HG03439 (cell line): ENCODE data around the gene DUOX1.

Experiments used
- ATAC-seq: cut with Tn5 transposase; IDR thresholded peaks from one replicate; pipeline ENCODE4 v1.9.1; 2021; ENCODE audit warnings: mild to moderate bottlenecking, moderate library complexity; ENCODE audit not compliant: unreplicated experiment

The DUOX1 gene

DNA sequence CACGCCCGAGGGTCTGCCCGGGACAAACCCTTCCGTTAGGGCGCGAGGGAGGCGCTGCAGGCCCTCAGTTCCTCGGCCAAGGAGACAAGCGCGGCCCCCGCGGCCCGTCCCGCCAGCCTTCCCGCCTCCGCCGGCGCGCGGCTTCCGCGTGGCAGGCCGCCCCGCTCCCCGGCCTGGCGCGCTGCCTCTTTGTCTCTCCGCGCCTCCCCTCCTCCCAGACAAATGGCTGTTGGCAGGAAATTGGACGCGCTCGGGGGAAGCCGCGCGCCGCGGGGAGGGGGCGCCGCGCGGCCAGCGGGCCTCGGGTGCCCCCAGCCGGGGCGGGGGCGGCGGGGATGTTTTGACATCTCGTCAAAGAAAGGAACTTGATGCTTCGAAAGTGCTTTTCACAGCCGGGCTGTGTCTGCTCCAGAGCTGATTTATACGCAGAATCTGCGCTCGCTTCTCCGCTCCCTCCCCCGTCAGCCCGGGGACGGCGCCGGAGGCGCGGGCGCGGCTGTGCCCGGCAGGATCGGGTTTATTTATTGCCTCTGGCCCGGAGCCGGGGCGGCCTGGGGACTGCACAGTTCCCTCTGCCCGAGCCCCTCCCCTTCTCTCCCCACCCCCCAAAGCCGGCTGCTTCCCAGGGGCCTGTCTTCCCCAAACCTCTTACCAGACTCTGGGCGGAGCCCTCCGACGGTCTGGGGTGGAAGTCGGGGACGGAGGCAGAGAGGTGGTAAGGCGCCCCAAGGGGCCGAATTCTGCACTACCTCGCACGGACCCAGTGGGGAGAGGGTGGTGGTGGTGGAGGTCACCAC, 37.2 kb downstream of the DUOX1 start:
- ATAC-seq: peak; percentile 86

DNA sequence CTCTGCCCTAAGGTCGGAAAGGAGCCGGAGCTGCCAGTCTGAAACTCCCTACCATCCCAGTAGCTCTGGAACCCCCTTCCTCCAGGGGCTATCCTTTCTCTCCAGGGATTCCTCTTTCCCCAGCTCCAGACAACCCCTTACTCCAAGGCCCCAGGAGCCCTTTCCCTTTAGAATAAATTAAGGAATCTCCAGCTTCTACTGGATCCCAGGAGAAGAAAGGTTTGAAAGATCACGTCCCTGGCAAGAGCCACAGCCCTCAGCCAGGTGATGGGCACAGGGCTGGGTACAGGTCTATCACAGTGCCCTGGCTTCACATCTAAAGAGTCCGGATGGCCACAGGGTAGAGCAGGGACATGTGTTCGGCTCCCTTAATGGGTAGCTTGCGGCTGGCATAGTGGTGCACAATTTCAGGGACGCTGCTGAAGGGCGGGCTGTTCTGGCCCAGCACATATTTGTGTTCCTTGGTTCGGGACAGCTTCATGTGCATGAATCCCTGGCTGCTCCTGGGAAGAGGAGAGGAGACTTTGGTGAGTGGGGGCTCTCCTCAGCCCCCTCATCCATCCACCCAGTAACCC, 37.9 kb downstream of the DUOX1 start:
- ATAC-seq: no peak

DNA sequence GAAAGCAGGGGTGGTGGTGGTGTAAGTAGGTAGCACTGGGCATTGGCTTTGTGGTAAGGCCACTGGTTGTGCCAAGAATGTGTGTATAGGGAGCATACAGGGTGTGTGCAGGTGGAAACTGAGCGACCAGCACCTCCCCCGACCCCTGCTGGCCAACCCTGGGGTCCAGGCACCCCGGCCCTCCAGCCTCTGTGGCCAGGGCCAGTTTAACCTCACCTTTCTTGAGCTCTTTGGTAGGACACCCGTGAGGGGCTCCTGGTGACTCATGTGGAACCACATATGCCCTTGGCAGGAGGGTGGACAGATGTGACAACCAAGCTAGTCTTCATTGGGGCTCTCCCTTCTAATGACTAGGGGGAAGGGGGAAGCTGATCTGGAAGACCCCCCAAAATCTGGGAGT, 38.5 kb downstream of the DUOX1 start:
- ATAC-seq: no peak

DNA sequence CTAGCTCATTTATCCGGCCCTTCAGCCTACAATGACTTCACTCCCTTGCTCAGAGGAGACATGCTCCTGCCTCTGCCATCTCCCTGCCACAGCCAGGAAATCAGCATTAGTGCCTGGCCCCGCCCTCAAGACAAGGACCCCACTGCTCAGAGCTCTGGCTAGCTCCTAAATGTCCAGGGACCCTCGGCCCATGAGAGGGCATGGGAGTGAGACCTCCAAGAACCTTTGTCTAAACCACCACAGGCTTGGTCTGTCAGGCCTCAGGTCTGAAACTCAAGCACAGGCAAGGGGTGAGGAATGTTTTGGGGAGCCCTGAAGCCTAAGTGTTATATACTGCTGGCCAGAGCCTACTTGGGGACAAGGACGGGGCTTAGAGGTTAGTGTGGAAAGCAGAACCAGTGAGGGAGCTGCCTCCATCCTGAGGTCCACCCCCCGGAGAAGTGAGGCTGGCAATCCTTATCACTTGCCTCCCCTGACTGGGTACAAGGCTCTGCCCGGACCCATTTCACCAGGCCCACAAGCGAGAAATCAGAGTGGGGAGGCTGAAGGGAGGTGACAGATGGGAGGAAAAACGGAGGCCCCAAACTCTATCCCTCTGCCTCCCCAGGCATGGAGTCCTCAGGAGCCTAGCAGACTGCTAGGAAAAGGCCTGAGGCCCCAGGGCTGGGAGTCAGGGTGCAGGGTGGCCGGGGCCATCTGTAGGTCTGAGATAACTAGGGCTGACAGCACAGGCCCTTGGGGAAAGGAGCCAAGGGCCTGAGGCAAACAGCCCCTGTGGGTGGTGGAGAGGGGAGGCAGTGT, 39.2 kb downstream of the DUOX1 start:
- no peak for ATAC-seq

DNA sequence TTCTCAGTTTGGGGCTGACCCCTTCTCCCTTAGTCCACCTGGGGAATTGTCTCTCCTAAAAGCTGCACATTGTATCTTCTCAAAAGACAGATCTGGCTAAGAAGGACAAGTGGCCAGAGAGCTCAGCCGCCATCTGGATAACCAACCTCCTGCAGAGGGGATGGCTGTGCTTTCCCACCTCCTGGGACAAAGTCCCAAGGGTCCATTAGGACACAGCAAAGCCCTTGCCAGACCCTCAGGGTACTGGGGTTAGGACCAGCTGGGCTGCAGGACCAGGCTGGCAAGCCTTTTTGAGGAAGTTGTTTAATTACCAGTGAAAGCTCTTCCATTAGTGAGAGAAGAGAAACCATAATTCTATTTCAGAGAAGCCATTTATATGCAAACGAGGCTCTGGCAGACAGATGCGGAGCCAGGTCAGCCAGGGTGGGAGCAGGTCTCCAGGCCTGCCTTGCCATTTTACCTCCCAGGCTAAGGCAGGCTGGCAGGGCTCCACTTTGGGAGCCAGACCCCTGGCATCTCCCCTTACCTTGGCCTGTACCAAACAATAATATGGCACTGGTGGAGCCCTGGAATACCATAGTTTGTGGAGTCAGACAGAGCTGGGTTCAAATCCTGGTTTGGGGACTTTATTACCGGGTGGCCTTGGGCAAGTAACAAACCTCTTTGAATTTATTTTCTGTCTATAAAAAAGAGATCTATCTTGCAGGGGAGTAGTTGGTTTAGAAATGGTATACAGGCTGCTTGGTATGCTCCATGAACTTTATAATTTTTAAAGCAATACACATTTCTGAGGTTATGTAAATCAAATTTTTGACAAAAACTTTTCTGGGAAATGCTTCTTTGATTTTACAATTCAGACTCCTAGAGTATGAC, 40.0 kb downstream of the DUOX1 start:
- ATAC-seq: no peak

DNA sequence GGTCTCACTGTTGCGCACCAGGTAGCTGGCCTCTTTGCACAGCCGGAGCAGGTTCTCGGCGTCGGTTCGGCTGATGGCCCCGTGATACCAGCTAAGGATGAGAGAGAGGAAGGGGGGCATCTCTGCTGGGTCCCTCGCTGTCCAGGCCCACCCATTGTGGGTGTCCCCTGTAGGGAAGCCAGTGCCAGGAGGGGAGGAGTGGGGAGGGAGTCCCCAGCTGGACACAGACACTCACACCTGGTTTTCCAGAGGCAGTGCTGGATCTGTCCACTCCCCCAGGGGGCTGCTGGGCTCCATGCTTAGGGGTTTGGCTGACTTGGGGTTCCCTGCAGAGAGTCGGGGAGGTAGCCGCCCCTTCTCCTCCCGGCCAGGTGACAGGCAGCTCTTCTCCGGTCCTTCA, 42.1 kb downstream of the DUOX1 start:
- no peak for ATAC-seq

DNA sequence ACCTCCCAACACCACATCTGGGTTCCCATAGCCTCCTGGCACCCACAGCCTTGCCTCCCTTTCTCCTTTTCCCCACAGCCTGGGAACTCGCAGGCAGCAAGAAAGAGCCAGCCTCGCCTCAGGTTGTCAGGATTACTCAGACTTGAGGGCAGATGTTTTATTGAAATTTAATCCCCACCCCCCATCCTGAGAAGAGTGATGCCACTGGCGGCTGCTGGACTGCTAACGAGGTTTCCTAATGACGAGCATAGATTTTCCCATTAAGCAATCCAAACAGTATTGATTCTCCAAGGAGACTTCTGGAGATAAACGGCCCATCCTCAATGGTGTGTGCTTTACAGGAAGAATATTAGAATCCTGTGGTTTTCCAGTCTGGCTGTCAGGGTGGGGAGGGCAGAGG, 44.3 kb downstream of the DUOX1 start:
- no peak for ATAC-seq

DNA sequence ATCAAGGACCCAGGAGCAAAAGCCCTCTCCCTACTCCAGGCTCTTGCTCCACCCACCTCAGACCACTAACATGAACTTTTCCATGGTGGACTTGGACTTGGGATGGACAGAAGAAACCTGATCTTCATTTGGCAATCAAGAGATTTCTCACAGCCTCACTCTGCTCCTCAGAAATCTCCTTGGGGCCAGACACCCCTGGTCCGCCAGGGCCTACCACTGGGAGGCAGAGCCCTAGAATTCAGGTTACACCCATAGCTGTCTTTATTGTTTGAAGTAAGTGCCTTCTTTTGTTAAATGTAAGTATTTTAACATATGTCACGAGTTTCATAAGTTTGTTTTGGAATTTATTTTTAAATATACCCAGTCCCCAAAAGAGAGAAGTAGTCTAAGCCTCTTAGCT, 44.8 kb downstream of the DUOX1 start:
- no peak for ATAC-seq

DNA sequence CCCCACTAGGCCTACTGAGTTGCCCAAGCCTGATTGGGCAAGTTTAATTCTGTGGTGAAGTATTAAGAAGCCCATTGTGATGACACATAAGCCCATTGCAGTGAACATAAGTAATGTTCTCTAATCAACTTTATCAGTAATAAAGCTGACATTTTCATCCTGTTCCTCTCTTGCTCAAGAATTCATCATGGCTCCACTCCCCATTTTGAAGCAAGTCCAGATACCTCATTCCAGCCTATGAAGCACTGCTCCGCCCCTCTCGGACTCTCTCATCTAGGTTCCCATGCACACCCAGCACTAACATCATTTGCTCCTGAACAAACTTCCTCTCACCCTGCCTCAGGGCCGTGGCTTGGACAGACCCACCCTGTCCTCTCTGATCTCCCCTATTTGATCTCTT, 47.5 kb downstream of the DUOX1 start:
- no peak for ATAC-seq

DNA sequence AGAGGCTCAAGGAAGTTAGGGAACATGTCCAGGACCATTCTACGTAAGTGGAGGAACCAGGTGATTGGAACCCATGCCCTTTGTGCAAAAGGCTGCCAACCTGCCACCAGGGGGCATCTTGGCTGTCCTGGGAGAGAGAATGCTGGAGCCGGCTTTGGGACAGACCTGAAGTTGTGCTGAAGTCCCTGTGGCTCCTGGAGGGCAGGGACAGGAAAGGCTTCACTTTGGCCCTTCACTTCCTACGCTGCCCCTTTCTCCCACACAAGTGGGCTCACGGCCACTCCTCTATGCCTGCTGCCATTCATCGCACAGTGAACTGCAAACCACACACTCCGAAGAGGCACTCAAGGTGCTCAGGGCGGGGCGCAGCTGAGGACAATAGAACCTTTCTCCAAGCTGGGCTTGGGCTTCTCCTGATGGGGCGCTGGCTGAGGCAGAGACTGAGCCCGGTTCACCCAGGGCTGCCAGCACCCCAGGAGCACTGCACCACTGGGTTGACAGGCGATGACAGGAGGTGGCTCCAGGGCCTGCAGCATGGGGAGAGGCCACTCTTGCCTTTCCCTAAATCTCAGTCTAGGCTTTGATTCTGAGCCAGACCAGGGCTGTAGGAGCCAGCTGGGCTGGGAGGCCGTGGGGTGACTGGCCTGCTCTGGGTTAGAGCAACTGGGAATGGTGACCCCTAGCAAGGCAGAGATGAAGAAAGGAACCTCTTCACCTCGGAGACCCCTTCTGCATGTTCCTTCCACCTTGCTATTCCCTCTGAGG, 49.6 kb downstream of the DUOX1 start:
- ATAC-seq: no peak

DNA sequence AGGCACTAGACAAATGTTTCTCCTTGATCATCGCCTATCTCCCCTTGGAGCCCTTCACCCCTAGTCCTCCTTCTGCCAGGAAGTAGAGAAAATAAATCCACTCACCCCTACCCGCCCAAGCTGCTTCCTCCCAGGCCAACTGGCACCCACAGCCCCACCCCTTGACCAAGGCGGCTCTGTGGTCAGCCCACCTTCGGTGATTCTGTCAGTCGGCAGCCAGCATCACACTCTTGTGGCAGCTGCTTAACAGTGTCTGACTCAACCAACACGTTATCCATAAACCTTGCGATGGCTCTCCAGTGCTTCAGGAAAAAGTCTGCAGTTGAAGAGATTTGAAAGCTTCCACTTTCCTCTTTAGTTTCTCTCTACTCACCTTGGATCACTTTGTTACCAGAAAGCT, 50.4 kb downstream of the DUOX1 start:
- no peak for ATAC-seq

DNA sequence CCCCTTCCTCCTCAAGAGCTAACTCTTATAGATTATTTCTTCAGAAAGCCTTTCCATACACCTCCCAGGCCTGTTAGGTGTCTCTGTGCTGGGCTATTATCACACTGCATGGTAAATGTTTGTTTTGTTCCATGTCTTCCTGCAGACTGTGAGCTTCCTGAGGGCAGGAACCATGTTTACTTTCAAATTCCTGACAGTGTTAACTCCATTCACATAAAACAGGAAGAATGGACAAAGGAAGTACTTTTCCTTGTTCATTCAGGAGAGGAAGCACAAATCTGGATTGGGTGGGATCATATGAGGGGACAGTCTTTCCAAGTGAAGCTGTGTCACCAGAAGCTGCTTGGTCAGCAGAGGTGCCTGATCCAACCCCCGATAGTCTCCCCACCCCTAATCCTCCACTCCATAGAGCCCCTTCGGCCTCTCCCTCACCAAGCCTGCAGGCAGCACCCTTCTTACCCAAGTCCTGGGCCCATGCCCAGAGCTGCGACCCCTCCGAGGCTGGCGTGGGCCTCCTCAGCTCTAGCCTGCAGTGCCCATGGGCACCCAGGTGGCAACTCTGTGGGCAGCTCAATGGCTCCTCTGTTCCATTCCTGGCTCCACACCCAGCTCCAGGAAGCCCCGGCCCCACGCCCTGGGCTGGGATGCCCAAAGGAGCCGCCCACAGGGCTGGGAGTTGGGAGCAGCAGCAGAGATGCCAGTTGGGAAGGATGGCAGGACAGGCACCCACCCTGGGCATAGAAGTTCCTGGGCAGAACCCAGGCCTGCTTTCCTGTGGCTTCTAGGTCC, 51.0 kb downstream of the DUOX1 start:
- no peak for ATAC-seq

DNA sequence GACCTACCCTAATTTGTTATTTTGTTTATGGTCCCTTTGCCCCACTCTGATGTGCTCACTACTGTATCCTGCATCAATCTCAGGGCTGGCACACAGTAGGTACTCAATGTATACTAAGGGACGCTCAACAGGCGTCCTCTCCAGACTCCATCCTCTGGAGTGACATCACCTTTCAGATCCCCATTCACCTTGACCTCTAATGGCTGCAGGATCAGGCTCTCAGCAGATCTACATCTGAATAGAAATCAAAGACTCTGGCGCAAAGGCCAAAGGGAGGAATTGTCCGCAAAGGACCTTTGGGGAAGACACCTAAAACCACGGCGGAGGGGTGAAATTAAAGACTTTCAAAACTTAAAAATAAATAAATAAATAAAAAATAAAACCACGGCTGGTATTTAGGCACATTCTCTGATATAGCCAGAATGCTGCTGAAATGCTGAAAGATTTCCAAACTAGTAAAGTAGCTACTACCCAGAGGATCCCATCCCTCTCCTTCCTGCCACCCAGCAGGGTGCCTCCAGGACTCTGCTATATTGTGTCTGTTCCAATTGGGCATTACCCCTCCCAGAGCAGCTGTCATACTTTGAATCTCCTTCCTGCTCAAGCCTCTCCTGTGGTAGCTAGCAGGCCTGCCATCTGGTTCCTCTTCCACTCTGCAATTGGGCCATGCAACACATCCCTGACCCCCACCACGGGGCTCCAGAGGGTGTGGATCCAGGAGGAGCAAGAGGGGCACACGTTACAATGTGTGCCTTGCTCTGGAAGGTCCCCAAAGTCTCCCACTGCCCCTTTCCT, 51.9 kb downstream of the DUOX1 start:
- no peak for ATAC-seq

DNA sequence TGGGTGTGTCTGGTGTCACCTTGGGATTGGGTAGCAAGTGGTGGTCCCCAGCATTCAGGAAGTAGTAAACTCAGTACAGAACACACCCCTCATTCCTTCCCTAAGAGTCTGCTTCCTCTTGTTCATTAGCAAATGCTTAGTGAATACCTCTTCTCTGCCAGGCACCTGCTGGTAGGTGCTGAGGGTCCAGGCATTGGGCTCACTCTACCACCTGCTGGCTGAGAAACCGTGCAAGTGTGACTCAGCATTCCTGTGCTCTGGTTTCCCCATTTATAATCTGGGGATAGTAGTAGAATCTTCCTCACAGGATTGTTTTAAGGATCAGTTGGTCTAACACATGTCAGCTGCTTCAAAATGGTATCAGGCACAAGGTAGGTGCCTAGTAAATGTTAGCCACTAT, 53.2 kb downstream of the DUOX1 start:
- ATAC-seq: no peak

DNA sequence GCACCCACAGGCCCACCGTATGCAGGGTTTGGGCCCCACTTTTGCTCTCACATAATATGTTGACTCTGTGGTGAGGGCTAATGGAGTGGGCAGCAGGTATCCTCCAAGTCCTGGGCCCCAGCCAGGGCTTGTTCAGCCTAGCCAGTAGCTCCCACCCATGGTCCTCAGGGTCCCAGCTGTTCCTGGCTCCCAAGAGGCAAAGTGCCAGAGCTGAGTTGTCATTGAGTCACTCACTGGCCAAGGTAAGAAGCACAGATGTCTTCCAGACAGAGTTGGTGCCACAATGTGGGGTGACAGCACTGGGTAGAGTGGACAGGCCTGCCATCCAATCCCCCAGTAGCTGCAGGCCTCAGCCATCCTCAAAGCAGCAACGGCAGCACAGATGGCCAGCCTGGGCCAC, 53.7 kb downstream of the DUOX1 start:
- no peak for ATAC-seq

DNA sequence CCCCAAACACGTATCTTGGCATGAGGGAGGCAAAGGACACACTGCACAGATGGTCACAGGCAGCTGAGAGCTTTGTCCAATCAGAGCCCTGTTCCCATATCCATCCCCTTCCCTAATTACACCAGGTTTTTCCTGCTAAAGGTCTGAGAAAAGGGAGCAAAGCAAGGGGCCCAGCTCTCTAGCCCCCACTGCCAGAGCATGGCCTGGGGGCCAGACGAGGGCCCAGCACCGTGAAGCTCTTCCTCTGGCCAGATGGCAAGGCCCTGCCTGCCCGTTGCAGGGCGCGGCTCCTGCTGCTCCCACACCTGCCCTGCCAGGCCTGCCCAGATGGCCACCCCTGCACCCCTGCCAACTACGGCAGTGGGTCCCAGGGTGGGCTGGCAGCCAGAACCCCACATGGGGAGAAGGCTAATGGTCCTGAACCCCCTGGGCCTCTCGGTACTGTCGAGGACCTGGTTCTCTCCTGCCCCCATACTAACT, 54.8 kb downstream of the DUOX1 start:
- no peak for ATAC-seq

DNA sequence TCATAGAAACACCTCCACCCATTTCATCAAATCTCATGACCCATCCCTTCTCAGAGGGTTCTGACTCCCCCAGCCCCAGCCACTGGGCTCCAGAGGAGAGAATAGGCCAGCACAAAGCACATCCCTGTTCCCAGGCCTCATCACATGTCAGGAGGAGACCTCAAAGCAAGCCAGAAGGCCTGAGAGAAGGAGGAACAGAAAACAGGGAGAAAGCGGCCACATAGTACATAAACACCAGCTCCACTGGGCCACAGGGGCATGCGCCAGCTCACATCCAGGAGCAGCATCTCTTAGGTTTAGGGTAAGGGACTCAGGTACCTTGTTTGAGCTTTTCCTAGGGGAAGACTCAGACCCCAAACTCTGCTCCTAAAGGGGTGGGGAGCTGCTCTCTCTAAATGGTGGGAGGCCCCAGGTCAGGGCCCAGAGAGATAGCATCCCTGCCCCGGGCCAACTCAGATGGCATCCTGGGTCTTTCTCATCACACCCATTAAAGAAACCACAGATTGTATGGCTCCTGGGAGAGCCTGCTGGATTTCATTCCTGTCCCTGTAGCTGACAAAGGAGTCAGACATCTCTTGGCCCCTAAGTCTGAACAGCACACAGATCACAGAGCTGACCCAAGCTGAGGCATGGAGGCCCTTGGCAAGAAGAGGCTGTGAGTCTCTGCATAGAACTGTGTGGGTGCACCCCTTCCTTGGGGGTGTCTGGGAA, 55.4 kb downstream of the DUOX1 start:
- no peak for ATAC-seq
